ENCODE data around the gene ALDH1A1.

GRCh38 chr9:72983512-72984225, 30.8 kb upstream of the ALDH1A1 start:
- TF ChIP-seq, protein P1, sequence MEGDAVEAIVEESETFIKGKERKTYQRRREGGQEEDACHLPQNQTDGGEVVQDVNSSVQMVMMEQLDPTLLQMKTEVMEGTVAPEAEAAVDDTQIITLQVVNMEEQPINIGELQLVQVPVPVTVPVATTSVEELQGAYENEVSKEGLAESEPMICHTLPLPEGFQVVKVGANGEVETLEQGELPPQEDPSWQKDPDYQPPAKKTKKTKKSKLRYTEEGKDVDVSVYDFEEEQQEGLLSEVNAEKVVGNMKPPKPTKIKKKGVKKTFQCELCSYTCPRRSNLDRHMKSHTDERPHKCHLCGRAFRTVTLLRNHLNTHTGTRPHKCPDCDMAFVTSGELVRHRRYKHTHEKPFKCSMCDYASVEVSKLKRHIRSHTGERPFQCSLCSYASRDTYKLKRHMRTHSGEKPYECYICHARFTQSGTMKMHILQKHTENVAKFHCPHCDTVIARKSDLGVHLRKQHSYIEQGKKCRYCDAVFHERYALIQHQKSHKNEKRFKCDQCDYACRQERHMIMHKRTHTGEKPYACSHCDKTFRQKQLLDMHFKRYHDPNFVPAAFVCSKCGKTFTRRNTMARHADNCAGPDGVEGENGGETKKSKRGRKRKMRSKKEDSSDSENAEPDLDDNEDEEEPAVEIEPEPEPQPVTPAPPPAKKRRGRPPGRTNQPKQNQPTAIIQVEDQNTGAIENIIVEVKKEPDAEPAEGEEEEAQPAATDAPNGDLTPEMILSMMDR (conservative IDR thresholded peaks at IDR 0.05) = no peak
- no peak for TF ChIP-seq ZFX (IDR thresholded peaks at IDR 0.05)

All from C4-2B (cell line).